Naive B cell (primary cell): ENCODE results near the gene SERPINA12. TPM values are rescaled to one million over a fixed set of nuclear protein-coding genes. Genes with fewer than 3 reads are reported as not detected.

ENCODE experiments used
- ATAC-seq, 2 donors: fragments of 150-1000 bp; cut with Tn5 transposase; 2 replicates each; pipeline ENCODE4 v1.10.0; 2021; ENCODE audit warnings: low read depth in 2 of 2, mild to moderate bottlenecking in 2 of 2, moderate library complexity in 2 of 2
- DNase-seq: peaks from one replicate; pipeline ENCODE4 v3.0.0; 2022
- H3K27ac Mint-ChIP-seq, 6 donors: one replicate each; pipeline ENCODE4 v1.8.0; 2020 to 2022; ENCODE audit warnings: mild to moderate bottlenecking in 6 of 6, mixed read lengths in 6 of 6, moderate library complexity in 5 of 6, inconsistent platforms in 2 of 6
- H3K27me3 Mint-ChIP-seq, 3 donors: one replicate each; pipeline ENCODE4 v1.8.0; 2021 to 2022; ENCODE audit warnings: mixed read lengths in 3 of 3, mild to moderate bottlenecking in 1 of 3
- H3K36me3 Mint-ChIP-seq, 2 donors: one replicate each; pipeline ENCODE4 v1.8.0; 2020 to 2022; ENCODE audit warnings: mixed read lengths in 2 of 2, inconsistent platforms in 1 of 2, mild to moderate bottlenecking in 1 of 2
- H3K4me1 Mint-ChIP-seq, 3 donors: one replicate each; pipeline ENCODE4 v1.8.0; 2020 to 2022; ENCODE audit warnings: mixed read lengths in 3 of 3, inconsistent platforms in 1 of 3, mild to moderate bottlenecking in 1 of 3, moderate library complexity in 1 of 3
- H3K4me3 Mint-ChIP-seq, 8 donors: one replicate each; pipeline ENCODE4 v1.8.0; 2020 to 2022; ENCODE audit warnings: mild to moderate bottlenecking in 8 of 8, mixed read lengths in 8 of 8, moderate library complexity in 8 of 8, inconsistent platforms in 2 of 8
- H3K9me3 Mint-ChIP-seq, 7 donors: one replicate each; pipeline ENCODE4 v1.8.0; 2020 to 2022; ENCODE audit warnings: mixed read lengths in 7 of 7, mild to moderate bottlenecking in 5 of 7, inconsistent platforms in 2 of 7, moderate library complexity in 1 of 7
- polyA plus RNA-seq, 6 donors: library from polyadenylated mRNA; unstranded; fragments of 300-500 nt; fragmentation: Illumina TruSeq; gene quantifications; one replicate each; pipeline ENCODE4 v1.2.3, GENCODE V29; 2021; ENCODE audit warnings: low read depth in 6 of 6

Gene SERPINA12
- polyA plus RNA-seq, 6 donors from 2014 or later = not detected

- no peak overlapping the region for H3K27ac Mint-ChIP-seq
- peaks cover 0 to 24% (median 6%) of the 10 kb centered on the region in 3 donors for H3K27me3 Mint-ChIP-seq
- no peak for DNase-seq
- peaks cover 0 to 11% (median 5%) of the 10 kb centered on the region in 7 donors for H3K9me3 Mint-ChIP-seq
- H3K36me3 Mint-ChIP-seq = no peaks in the 10 kb centered on the region
- H3K4me3 Mint-ChIP-seq = no peak overlapping the region
- H3K4me1 Mint-ChIP-seq = no peaks in the 10 kb centered on the region
- ATAC-seq = no peak
These were observed 61.0 kb downstream of the SERPINA12 start for GRCh38 chr14:94448071-94448808.

GRCh38 chr14:94447206-94447605 lies 62.1 kb downstream of the SERPINA12 start:
- ATAC-seq (no peak), DNase-seq (no peak)
- H3K36me3 Mint-ChIP-seq = no peaks in the 10 kb centered on the region
- no peak overlapping the region for H3K4me3 Mint-ChIP-seq
- no peaks in the 10 kb centered on the region for H3K4me1 Mint-ChIP-seq
- peaks cover 0 to 21% (median 6%) of the 10 kb centered on the region in 3 donors for H3K27me3 Mint-ChIP-seq
- no peak overlapping the region for H3K27ac Mint-ChIP-seq
- H3K9me3 Mint-ChIP-seq = peaks cover 0 to 8% (median 0%) of the 10 kb centered on the region in 7 donors

- H3K36me3 Mint-ChIP-seq = no peaks in the 10 kb centered on the region
These were observed 63.1 kb downstream of the SERPINA12 start for GRCh38 chr14:94446126-94446525.

GRCh38 chr14:94445003-94445402 lies 64.3 kb downstream of the SERPINA12 start:
- H3K27me3 Mint-ChIP-seq = peaks cover 1 to 15% (median 8%) of the 10 kb centered on the region in 3 donors
- peak overlapping the region in 1 of 6 donors; percentile 22 for H3K27ac Mint-ChIP-seq
- no peaks in the 10 kb centered on the region for H3K36me3 Mint-ChIP-seq
- ATAC-seq = no peak
- DNase-seq = no peak
- no peaks in the 10 kb centered on the region for H3K4me1 Mint-ChIP-seq
- no peak overlapping the region for H3K4me3 Mint-ChIP-seq
- H3K9me3 Mint-ChIP-seq = peaks cover 0 to 6% (median 3%) of the 10 kb centered on the region in 7 donors

More at GRCh38 chr14:94446126-94446525, 63.1 kb downstream of the SERPINA12 start:
- H3K4me1 Mint-ChIP-seq = no peaks in the 10 kb centered on the region
- peaks cover 6 to 18% (median 8%) of the 10 kb centered on the region in 3 donors for H3K27me3 Mint-ChIP-seq
- no peak overlapping the region for H3K4me3 Mint-ChIP-seq
- H3K27ac Mint-ChIP-seq = no peak overlapping the region
- DNase-seq = no peak
- peaks cover 0 to 8% (median 3%) of the 10 kb centered on the region in 7 donors for H3K9me3 Mint-ChIP-seq
- no peak for ATAC-seq

- ATAC-seq (no peak), DNase-seq (no peak)
- Mint-ChIP-seq H3K9me3 (peaks cover 0 to 6% (median 4%) of the 10 kb centered on the region in 7 donors), H3K27ac (no peak overlapping the region), H3K4me3 (no peak overlapping the region), H3K36me3 (no peaks in the 10 kb centered on the region), H3K27me3 (peaks cover 0 to 22% (median 9%) of the 10 kb centered on the region in 3 donors), H3K4me1 (no peaks in the 10 kb centered on the region)
These were observed 67.6 kb downstream of the SERPINA12 start for GRCh38 chr14:94441531-94442205.

GRCh38 chr14:94441130-94441529 lies 68.1 kb downstream of the SERPINA12 start:
- Mint-ChIP-seq H3K4me3 (no peak overlapping the region), H3K4me1 (no peaks in the 10 kb centered on the region), H3K9me3 (peaks cover 0 to 6% (median 4%) of the 10 kb centered on the region in 7 donors), H3K36me3 (no peaks in the 10 kb centered on the region), H3K27me3 (peaks cover 0 to 26% (median 9%) of the 10 kb centered on the region in 3 donors), H3K27ac (no peak overlapping the region)
- no peak for DNase-seq
- ATAC-seq = no peak

GRCh38 chr14:94439453-94440057 lies 69.7 kb downstream of the SERPINA12 start:
- Mint-ChIP-seq H3K27ac (no peak overlapping the region), H3K4me1 (no peaks in the 10 kb centered on the region), H3K4me3 (no peak overlapping the region), H3K36me3 (peaks cover 0 to 10% of the 10 kb centered on the region in 2 donors), H3K9me3 (peaks cover 0 to 17% (median 4%) of the 10 kb centered on the region in 7 donors), H3K27me3 (peaks cover 0 to 41% (median 21%) of the 10 kb centered on the region in 3 donors)
- DNase-seq = no peak
- ATAC-seq = no peak

Other genes starting within 250 kb of the SERPINA12 start
- gene SERPINA10, start 216.2 kb downstream of the SERPINA12 start, polyA plus RNA-seq = not detected
- gene SERPINA6, start 186.1 kb downstream of the SERPINA12 start, polyA plus RNA-seq = not detected
- not detected for gene SERPINA2, start 142.8 kb downstream of the SERPINA12 start, polyA plus RNA-seq
- 1 to 10 TPM in 4 of 6 donors, under 1 TPM in 2; 0.20 to 9.5 (median 2.1) TPM for gene SERPINA1, start 120.9 kb downstream of the SERPINA12 start, polyA plus RNA-seq
- not detected for gene SERPINA11, start 56.7 kb downstream of the SERPINA12 start, polyA plus RNA-seq
- gene SERPINA9, start 33.3 kb downstream of the SERPINA12 start, polyA plus RNA-seq = not detected
- not detected for gene SERPINA4, start 52.0 kb upstream of the SERPINA12 start, polyA plus RNA-seq
- gene SERPINA5, start 72.0 kb upstream of the SERPINA12 start, polyA plus RNA-seq = not detected
- not detected for gene SERPINA3, start 102.9 kb upstream of the SERPINA12 start, polyA plus RNA-seq